Measurements from ENCODE around the gene MTCH1. TPM values are rescaled to one million over a fixed set of nuclear protein-coding genes. Genes with fewer than 3 reads are reported as not detected.
A peak's percentile ranks its signal among the peaks of the same experiment; 100 is the strongest.

Gene MTCH1
- total RNA-seq, 1 donor from 2014 or later, result 144 TPM

- H3K4me3 Mint-ChIP-seq, result no peak overlapping the region
- H3K27ac ChIP-seq, result no peak overlapping the region
- H3K9me3 Mint-ChIP-seq, result no peaks in the 10 kb centered on the region
- no peaks in the 10 kb centered on the region for H3K36me3 ChIP-seq
- H3K4me1 ChIP-seq, result peaks cover 10% of the 10 kb centered on the region
- no peaks in the 10 kb centered on the region for H3K27me3 ChIP-seq
- H3K27ac Mint-ChIP-seq, result no peak overlapping the region
- H2AFZ ChIP-seq (replicated peaks), result no peak overlapping the region
- peak; percentile 52 for DNase-seq (ENCODE audit: low spot score)
- no peaks in the 10 kb centered on the region for H3K27me3 Mint-ChIP-seq (ENCODE audit: insufficient read depth, low read depth)
- H3K79me2 ChIP-seq (ENCODE audit: low read depth), result peaks cover 42% of the 10 kb centered on the region
- peaks cover 15% of the 10 kb centered on the region for H3K4me1 Mint-ChIP-seq
- H4K20me1 ChIP-seq (ENCODE audit: low read depth), result peaks cover 44% of the 10 kb centered on the region
- H3K36me3 Mint-ChIP-seq, result peaks cover 17% of the 10 kb centered on the region
- no peak overlapping the region for H3K4me3 ChIP-seq
- H3K4me2 ChIP-seq, result no peak overlapping the region
- TF ChIP-seq CTCF (IDR thresholded peaks at IDR 0.05) (peak; percentile 63), EZH2phosphoT487 (IDR thresholded peaks at IDR 0.05) (no peak), EZH2 (IDR thresholded peaks at IDR 0.05) (no peak)
- H3K9me3 ChIP-seq (ENCODE audit: low read depth), result no peaks in the 10 kb centered on the region
- H3F3A ChIP-seq (ENCODE audit: low read depth), result no peaks in the 10 kb centered on the region
- H3K9ac ChIP-seq, result no peak overlapping the region
Measured at GRCh38 chr6:36977470-36977941, 8.5 kb downstream of the MTCH1 start.

GRCh38 chr6:36976931-36977330 is 9.1 kb downstream of the MTCH1 start:
- Mint-ChIP-seq H3K9me3 (no peaks in the 10 kb centered on the region), H3K27me3 (ENCODE audit: insufficient read depth, low read depth) (no peaks in the 10 kb centered on the region), H3K4me1 (peaks cover 12% of the 10 kb centered on the region), H3K27ac (no peak overlapping the region), H3K4me3 (no peak overlapping the region), H3K36me3 (peaks cover 17% of the 10 kb centered on the region)
- no peak for DNase-seq (ENCODE audit: low spot score)
- no peak for TF ChIP-seq EZH2 (IDR thresholded peaks at IDR 0.05)
- TF ChIP-seq EZH2phosphoT487 (IDR thresholded peaks at IDR 0.05), result no peak
- TF ChIP-seq CTCF (IDR thresholded peaks at IDR 0.05), result no peak
- Histone ChIP-seq H3K4me2 (no peak overlapping the region), H3K27me3 (no peaks in the 10 kb centered on the region), H3K79me2 (ENCODE audit: low read depth) (peaks cover 36% of the 10 kb centered on the region), H3K9ac (no peak overlapping the region), H3K27ac (no peak overlapping the region), H3K4me3 (no peak overlapping the region), H2AFZ (replicated peaks) (no peak overlapping the region), H3K36me3 (no peaks in the 10 kb centered on the region), H4K20me1 (ENCODE audit: low read depth) (peaks cover 39% of the 10 kb centered on the region), H3K9me3 (ENCODE audit: low read depth) (no peaks in the 10 kb centered on the region), H3K4me1 (peaks cover 10% of the 10 kb centered on the region), H3F3A (ENCODE audit: low read depth) (no peaks in the 10 kb centered on the region)

GRCh38 chr6:36976509-36976908 is 9.5 kb downstream of the MTCH1 start:
- peaks cover 8% of the 10 kb centered on the region for H3K4me1 Mint-ChIP-seq
- H3K27ac Mint-ChIP-seq, result no peak overlapping the region
- Histone ChIP-seq H3K9ac (no peak overlapping the region), H3F3A (ENCODE audit: low read depth) (no peaks in the 10 kb centered on the region), H3K4me2 (no peak overlapping the region), H2AFZ (replicated peaks) (no peak overlapping the region), H3K4me3 (no peak overlapping the region), H3K79me2 (ENCODE audit: low read depth) (peaks cover 32% of the 10 kb centered on the region), H3K4me1 (peaks cover 8% of the 10 kb centered on the region), H3K9me3 (ENCODE audit: low read depth) (no peaks in the 10 kb centered on the region), H4K20me1 (ENCODE audit: low read depth) (peaks cover 34% of the 10 kb centered on the region), H3K36me3 (no peaks in the 10 kb centered on the region), H3K27ac (no peak overlapping the region), H3K27me3 (no peaks in the 10 kb centered on the region)
- H3K9me3 Mint-ChIP-seq, result no peaks in the 10 kb centered on the region
- H3K27me3 Mint-ChIP-seq (ENCODE audit: insufficient read depth, low read depth), result no peaks in the 10 kb centered on the region
- H3K4me3 Mint-ChIP-seq, result no peak overlapping the region
- TF ChIP-seq CTCF (IDR thresholded peaks at IDR 0.05), result no peak
- no peak for TF ChIP-seq EZH2phosphoT487 (IDR thresholded peaks at IDR 0.05)
- no peak for TF ChIP-seq EZH2 (IDR thresholded peaks at IDR 0.05)
- no peak for DNase-seq (ENCODE audit: low spot score)
- H3K36me3 Mint-ChIP-seq, result peaks cover 19% of the 10 kb centered on the region
